Neutrophil (primary cell): ENCODE measurements around the gene NAA35.

ENCODE experiments used
- H3K27ac ChIP-seq: fragments of 200-600 bp; sonication (generic); 2 replicates; pipeline ENCODE4 v1.5.1; 2016; ENCODE audit warnings: mild to moderate bottlenecking, moderate library complexity
- H3K27me3 ChIP-seq: fragments of 200-600 bp; sonication (generic); 2 replicates; pipeline ENCODE4 v1.6.0; 2016; ENCODE audit warnings: mild to moderate bottlenecking
- H3K36me3 ChIP-seq: fragments of 200-600 bp; sonication (generic); 2 replicates; pipeline ENCODE4 v1.5.1; 2017
- H3K4me1 ChIP-seq, 2 experiments: fragments of 200-600 bp in 1 of 2; sonication (generic) in 1 of 2; 1 replicate in 1 of 2; 2 replicates in 1 of 2; pipeline versions ENCODE4 v1.5.1 to v1.6.1; 2013 to 2016; ENCODE audit warnings: low read depth in 1 of 2, low read length in 1 of 2, mild to moderate bottlenecking in 1 of 2, moderate library complexity in 1 of 2; ENCODE audit not compliant: control insufficient read depth in 1 of 2, insufficient read depth in 1 of 2
- H3K4me3 ChIP-seq, 2 experiments: fragments of 200-600 bp in 1 of 2; sonication (generic) in 1 of 2; 1 replicate in 1 of 2; 2 replicates in 1 of 2; pipeline ENCODE4 v1.5.1; 2013 to 2016; ENCODE audit warnings: low read depth in 1 of 2, low read length in 1 of 2, mild to moderate bottlenecking in 1 of 2, moderate library complexity in 1 of 2
- H3K9me3 ChIP-seq: fragments of 200-600 bp; sonication (generic); 2 replicates; pipeline ENCODE4 v1.5.1; 2016
- CTCF ChIP-seq: fragments of 200-600 bp; sonication (generic); IDR thresholded peaks from 2 replicates; pipeline ENCODE4 v1.5.1; 2016; ENCODE audit warnings: antibody characterized with exemption

The NAA35 gene

GRCh38 chr9:86005253-86005775 is 64.4 kb downstream of the NAA35 start:
- Histone ChIP-seq H3K27me3 (no peaks in the 10 kb centered on the region), H3K9me3 (peaks cover 4% of the 10 kb centered on the region), H3K4me1 (no peaks in the 10 kb centered on the region), H3K4me3 (no peak overlapping the region), H3K27ac (no peak overlapping the region), H3K36me3 (peaks cover 27% of the 10 kb centered on the region)
- no peak for TF ChIP-seq CTCF

- no peak overlapping the region for H3K4me3 ChIP-seq
- H3K4me1 ChIP-seq = no peaks in the 10 kb centered on the region
- H3K27ac ChIP-seq = no peak overlapping the region
- peaks cover 4% of the 10 kb centered on the region for H3K9me3 ChIP-seq
- H3K27me3 ChIP-seq = no peaks in the 10 kb centered on the region
- no peak for TF ChIP-seq CTCF
- H3K36me3 ChIP-seq = peaks cover 44% of the 10 kb centered on the region
Observed at GRCh38 chr9:86009133-86009532, 68.2 kb downstream of the NAA35 start.

- no peak for TF ChIP-seq CTCF
Observed at GRCh38 chr9:86020731-86021130, 79.8 kb downstream of the NAA35 start.

GRCh38 chr9:86021166-86021565 is 80.2 kb downstream of the NAA35 start:
- TF ChIP-seq CTCF = no peak
- Histone ChIP-seq H3K9me3 (no peaks in the 10 kb centered on the region), H3K4me3 (no peak overlapping the region), H3K27ac (no peak overlapping the region), H3K27me3 (no peaks in the 10 kb centered on the region), H3K4me1 (no peaks in the 10 kb centered on the region), H3K36me3 (peaks cover 42% of the 10 kb centered on the region)

More at GRCh38 chr9:86020731-86021130, 79.8 kb downstream of the NAA35 start:
- Histone ChIP-seq H3K4me3 (no peak overlapping the region), H3K27me3 (no peaks in the 10 kb centered on the region), H3K9me3 (no peaks in the 10 kb centered on the region), H3K27ac (no peak overlapping the region), H3K36me3 (peaks cover 42% of the 10 kb centered on the region), H3K4me1 (no peaks in the 10 kb centered on the region)

- H3K4me3 ChIP-seq = no peak overlapping the region
- no peak overlapping the region for H3K27ac ChIP-seq
- H3K27me3 ChIP-seq = no peaks in the 10 kb centered on the region
- no peak for TF ChIP-seq CTCF
- peaks cover 50% of the 10 kb centered on the region for H3K36me3 ChIP-seq
- no peaks in the 10 kb centered on the region for H3K4me1 ChIP-seq
- H3K9me3 ChIP-seq = no peaks in the 10 kb centered on the region
Observed at GRCh38 chr9:86022687-86023266, 81.8 kb downstream of the NAA35 start.
